Hematopoietic multipotent progenitor cell treated with erythropoietin and hydrocortisone succinate and interleukin-3 and kit ligand, for 8 days (in vitro differentiated cells): ENCODE data around the gene GRIN3B.
A peak's percentile ranks its signal among the peaks of the same experiment; 100 is the strongest.

Experiments used
- DNase-seq: peaks from one replicate; pipeline ENCODE4 v3.0.0-alpha.2; 2015

GRIN3B gene

GRCh38 chr19:966485-967088, 33.6 kb upstream of the GRIN3B start:
- DNase-seq = no peak

- DNase-seq = peak; percentile 21
Measured at GRCh38 chr19:970695-971094, 29.5 kb upstream of the GRIN3B start.

GRCh38 chr19:971795-972194, 28.4 kb upstream of the GRIN3B start:
- no peak for DNase-seq

GRCh38 chr19:972281-972680, 27.9 kb upstream of the GRIN3B start:
- DNase-seq = no peak

- DNase-seq = no peak
Measured at GRCh38 chr19:973726-974563, 26.3 kb upstream of the GRIN3B start.

GRCh38 chr19:974564-975257, 25.5 kb upstream of the GRIN3B start:
- no peak for DNase-seq

- DNase-seq = no peak
Measured at GRCh38 chr19:976476-976875, 23.7 kb upstream of the GRIN3B start.

GRCh38 chr19:977058-977464, 23.2 kb upstream of the GRIN3B start:
- no peak for DNase-seq

- DNase-seq = no peak
Measured at GRCh38 chr19:979318-979741, 20.9 kb upstream of the GRIN3B start.

GRCh38 chr19:980133-980998, 19.9 kb upstream of the GRIN3B start:
- DNase-seq = no peak

GRCh38 chr19:982567-983170, 17.6 kb upstream of the GRIN3B start:
- DNase-seq = peak; percentile 60

- DNase-seq = peak; percentile 91
Measured at GRCh38 chr19:984165-984967, 15.9 kb upstream of the GRIN3B start, which contains the start of gene WDR18. TSS of gene WDR18 (plus strand) at chr19:984345. CDS start at chr19:984354, 9 bp downstream.

- DNase-seq = no peak
Measured at GRCh38 chr19:986083-986482, 14.1 kb upstream of the GRIN3B start.

GRCh38 chr19:988081-988480, 12.1 kb upstream of the GRIN3B start:
- no peak for DNase-seq

- DNase-seq = no peak
Measured at GRCh38 chr19:988510-988909, 11.7 kb upstream of the GRIN3B start.

- no peak for DNase-seq
Measured at GRCh38 chr19:989381-990081, 10.7 kb upstream of the GRIN3B start.

GRCh38 chr19:990119-990571, 10.1 kb upstream of the GRIN3B start:
- no peak for DNase-seq

- DNase-seq = no peak
Measured at GRCh38 chr19:990746-991145, 9.5 kb upstream of the GRIN3B start.

- no peak for DNase-seq
Measured at GRCh38 chr19:991174-991931, 8.9 kb upstream of the GRIN3B start.
